ENCODE data around the gene REPS1. TPM values are rescaled to one million over a fixed set of nuclear protein-coding genes. Genes with fewer than 3 reads are reported as not detected.
"Not testable (repeated sequence)": the region's sequence is repeated elsewhere in the genome, so short reads cannot be mapped to it uniquely, and the experiment has no call there.

REPS1 gene
- total RNA-seq, 4 donors from 2014 or later: 30.8 to 60.3 (median 43.2) TPM

DNA sequence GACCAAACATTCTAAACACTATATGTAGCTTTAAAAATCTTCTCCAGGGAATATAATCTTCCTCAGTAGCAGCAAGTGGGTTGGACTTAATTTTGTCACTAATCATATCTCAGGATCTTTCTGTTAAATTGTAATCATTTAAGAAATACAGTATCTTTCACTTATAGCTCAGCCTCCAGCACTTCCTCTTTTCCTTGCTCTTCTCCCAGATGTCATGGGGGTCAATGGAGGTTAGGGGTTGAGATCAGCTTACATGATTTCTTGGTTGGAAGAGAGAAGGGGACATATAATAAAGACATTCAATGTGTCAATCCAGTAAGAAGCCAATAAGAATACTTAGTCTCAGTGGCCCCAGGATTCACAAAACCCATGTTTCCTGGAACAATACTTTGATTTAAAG is 15.7 kb upstream of the REPS1 start:
- H3K4me1 ChIP-seq: no peaks in the 10 kb centered on the region
- no peak overlapping the region for H3K27ac ChIP-seq
- H3K4me3 ChIP-seq: no peak overlapping the region
- H3K9me3 ChIP-seq: no peaks in the 10 kb centered on the region
- H3K27me3 ChIP-seq: no peaks in the 10 kb centered on the region
- TF ChIP-seq CTCF (IDR thresholded peaks at IDR 0.05) (no peak), POLR2A (IDR thresholded peaks at IDR 0.05) (no peak)
- DNase-seq: no peak
- no peaks in the 10 kb centered on the region for H3K36me3 ChIP-seq
- intact Hi-C loops (cut with DNase I): no loop called here

- Histone ChIP-seq H3K9me3 (no peaks in the 10 kb centered on the region), H3K36me3 (no peaks in the 10 kb centered on the region), H3K4me1 (peaks cover 0 to 15% (median 0%) of the 10 kb centered on the region in 3 donors), H3K4me3 (no peak overlapping the region), H3K27ac (no peak overlapping the region), H3K27me3 (no peaks in the 10 kb centered on the region)
- WGBS, 2 donors: 65 to 73% methylated on average over 4 of the region's 4 CpGs
- TF ChIP-seq CTCF (IDR thresholded peaks at IDR 0.05): no peak
- TF ChIP-seq POLR2A (IDR thresholded peaks at IDR 0.05): no peak
- DNase-seq: no peak
- intact Hi-C loops (cut with DNase I): no loop called here
Measured at GRCh38 chr6:138999949-139000725, 12.1 kb upstream of the REPS1 start.

DNA sequence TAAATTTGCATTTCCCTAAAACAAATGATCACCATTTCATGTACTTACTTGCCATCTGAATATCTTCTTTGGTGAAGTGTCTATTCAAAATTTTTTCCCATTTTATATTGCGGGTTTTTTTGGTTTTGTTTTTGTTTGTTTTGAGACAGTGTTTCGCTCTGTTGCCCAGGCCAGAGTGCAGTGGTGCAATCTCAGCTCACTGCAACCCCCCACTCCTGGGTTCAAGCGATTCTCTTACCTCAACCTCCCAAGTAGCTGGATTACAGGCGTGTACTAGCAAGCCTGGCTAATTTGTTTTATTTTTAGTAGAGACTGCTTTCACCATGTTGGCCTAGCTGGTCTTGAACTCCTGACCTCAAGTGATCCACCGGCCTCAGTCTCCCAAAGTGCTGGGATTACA is 9.1 kb upstream of the REPS1 start:
- 76 to 85% methylated on average over 5 of the region's 5 CpGs for WGBS, 2 donors
- Histone ChIP-seq H3K27me3 (no peaks in the 10 kb centered on the region), H3K27ac (no peak overlapping the region), H3K36me3 (no peaks in the 10 kb centered on the region), H3K4me1 (peaks cover 0 to 15% (median 0%) of the 10 kb centered on the region in 3 donors), H3K4me3 (no peak overlapping the region), H3K9me3 (no peaks in the 10 kb centered on the region)
- TF ChIP-seq CTCF (IDR thresholded peaks at IDR 0.05): no peak
- TF ChIP-seq POLR2A (IDR thresholded peaks at IDR 0.05): no peak
- intact Hi-C loops (cut with DNase I): no loop called here
- DNase-seq: no peak

GRCh38 chr6:138996524-138996923 is 8.5 kb upstream of the REPS1 start:
- no peaks in the 10 kb centered on the region for H3K36me3 ChIP-seq
- 75 to 78% methylated on average over 3 of the region's 3 CpGs for WGBS, 2 donors

DNA sequence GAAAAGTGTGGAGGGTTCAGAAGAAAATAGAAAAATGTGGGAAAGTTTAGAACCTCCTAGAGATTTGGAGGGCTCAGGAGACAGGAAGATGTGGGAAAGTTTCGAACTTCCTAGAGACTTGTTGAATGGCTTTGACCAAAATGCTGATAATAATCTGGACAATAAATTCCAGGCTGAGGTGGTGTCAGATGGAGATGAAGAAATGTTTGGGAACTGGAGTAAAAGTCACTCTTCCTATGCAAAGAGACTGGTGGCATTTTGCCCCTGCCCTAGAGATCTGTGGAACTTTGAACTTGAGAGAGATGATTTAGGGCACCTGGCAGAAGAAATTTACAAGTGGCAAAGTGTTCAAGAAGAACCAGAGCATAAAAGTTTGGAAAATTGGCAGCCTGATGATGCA is 5.4 kb upstream of the REPS1 start:
- H3K36me3 ChIP-seq; H3K4me3 ChIP-seq; H3K9me3 ChIP-seq; DNase-seq; H3K27me3 ChIP-seq; H3K27ac ChIP-seq; intact Hi-C loops (cut with DNase I): not testable (repeated sequence)
- 80 to 93% methylated on average over 1 of the region's 1 CpG for WGBS, 2 donors
- H3K4me1 ChIP-seq: peaks cover 0 to 24% (median 6%) of the 10 kb centered on the region in 3 donors

More at GRCh38 chr6:138996524-138996923, 8.5 kb upstream of the REPS1 start:
- Histone ChIP-seq H3K4me3 (no peak overlapping the region), H3K27me3 (no peaks in the 10 kb centered on the region), H3K27ac (no peak overlapping the region), H3K9me3 (no peaks in the 10 kb centered on the region), H3K4me1 (peaks cover 0 to 15% (median 0%) of the 10 kb centered on the region in 3 donors)
- intact Hi-C loops (cut with DNase I): no loop called here
- TF ChIP-seq POLR2A (IDR thresholded peaks at IDR 0.05) (no peak), CTCF (IDR thresholded peaks at IDR 0.05) (no peak)
- DNase-seq: no peak

DNA sequence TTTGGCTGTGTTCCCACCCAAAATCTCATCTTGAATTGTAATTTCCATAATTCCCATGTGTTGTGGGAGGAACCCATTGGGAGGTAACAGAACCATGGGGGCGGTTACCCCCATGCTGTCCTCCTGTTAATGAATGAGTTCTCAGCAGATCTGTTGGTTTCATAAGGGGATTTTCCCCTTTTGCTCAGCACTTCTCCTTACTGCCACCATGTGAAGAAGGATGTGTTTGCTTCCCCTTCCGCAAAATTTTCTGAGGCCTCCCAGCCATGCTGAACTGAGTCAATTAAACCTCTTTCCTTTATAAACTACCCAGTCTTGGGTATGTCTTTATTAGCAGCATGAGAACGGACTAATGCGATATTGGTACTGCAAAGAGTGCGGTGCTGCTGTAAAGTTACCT is 4.9 kb upstream of the REPS1 start:
- WGBS, 2 donors: 87 to 92% methylated on average over 5 of the region's 5 CpGs
- H3K4me3 ChIP-seq; H3K9me3 ChIP-seq; DNase-seq; H3K27ac ChIP-seq; intact Hi-C loops (cut with DNase I); H3K36me3 ChIP-seq; H3K27me3 ChIP-seq: not testable (repeated sequence)
- H3K4me1 ChIP-seq: peaks cover 0 to 26% (median 6%) of the 10 kb centered on the region in 3 donors
